Measurements from ENCODE around the gene SIPA1L3.

Gene SIPA1L3

DNA sequence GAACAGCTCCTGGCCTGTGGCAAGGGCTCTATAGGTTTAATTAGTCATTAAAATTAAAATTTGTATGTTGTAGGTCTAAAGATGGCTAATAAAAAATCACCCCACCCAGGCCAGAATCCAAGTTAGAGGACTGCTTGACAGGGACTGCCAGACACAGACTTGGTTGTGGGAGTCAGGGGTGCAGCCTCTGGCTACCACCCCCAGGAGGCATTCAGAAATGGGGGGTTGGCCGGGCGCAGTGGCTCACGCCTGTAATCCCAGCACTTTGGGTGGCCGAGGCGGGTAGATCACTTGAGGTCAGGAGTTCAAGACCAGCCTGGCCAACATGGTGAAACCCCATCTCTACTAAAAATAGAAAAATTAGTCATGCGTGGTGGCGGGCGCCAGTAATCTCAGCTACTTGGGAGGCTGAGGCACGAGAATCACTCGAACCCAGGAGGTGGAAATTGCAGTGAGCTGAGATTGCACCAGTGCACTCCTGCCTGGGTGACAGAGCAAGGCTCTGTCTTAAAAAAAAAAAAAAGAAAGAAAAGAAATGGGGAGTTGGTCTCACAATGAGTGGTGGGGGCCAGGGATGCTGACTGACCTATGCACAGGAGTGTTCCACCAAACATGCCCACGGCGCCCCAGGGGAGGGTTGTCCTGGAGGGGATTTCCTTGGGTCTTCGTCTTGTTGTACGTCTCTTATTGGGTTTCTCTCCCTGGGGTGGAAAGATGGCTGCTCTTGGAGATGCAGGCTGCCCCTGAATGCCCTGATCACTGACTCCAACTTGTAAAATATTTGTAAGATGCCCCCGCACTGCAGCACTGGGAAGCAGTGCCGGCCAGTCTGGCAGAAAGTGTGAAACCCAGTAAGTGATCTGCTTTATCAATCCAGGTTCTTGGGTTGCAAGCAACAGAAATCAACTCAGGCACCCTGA, 68.8 kb downstream of the SIPA1L3 start:
- DNase-seq (ENCODE audit: low spot score), result no peak

DNA sequence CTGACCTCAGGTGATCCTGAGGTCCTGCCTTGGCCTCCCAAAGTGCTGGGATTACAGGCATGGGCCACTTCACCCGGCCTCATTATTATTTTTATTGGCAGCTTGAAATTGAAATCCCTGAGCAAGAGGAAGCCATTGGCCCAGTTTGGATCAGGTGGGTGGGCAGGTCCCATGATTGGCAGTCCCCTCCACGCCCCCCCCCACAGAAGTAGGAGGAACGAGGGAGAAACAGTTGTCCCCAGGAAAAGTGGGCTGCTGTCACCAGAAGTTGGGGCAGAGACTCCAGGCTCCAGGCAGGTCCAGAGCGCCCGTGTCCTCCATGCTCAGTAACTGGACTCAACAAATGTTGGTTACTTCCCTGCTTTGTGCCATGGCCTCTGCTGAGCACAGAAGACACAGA, 70.4 kb downstream of the SIPA1L3 start:
- no peak for DNase-seq (ENCODE audit: low spot score)

- no peak for DNase-seq (ENCODE audit: low spot score)
These were observed 71.0 kb downstream of the SIPA1L3 start for GRCh38 chr19:37977992-37978391.

- DNase-seq (ENCODE audit: low spot score), result no peak
These were observed 72.6 kb downstream of the SIPA1L3 start for GRCh38 chr19:37979547-37980082.

DNA sequence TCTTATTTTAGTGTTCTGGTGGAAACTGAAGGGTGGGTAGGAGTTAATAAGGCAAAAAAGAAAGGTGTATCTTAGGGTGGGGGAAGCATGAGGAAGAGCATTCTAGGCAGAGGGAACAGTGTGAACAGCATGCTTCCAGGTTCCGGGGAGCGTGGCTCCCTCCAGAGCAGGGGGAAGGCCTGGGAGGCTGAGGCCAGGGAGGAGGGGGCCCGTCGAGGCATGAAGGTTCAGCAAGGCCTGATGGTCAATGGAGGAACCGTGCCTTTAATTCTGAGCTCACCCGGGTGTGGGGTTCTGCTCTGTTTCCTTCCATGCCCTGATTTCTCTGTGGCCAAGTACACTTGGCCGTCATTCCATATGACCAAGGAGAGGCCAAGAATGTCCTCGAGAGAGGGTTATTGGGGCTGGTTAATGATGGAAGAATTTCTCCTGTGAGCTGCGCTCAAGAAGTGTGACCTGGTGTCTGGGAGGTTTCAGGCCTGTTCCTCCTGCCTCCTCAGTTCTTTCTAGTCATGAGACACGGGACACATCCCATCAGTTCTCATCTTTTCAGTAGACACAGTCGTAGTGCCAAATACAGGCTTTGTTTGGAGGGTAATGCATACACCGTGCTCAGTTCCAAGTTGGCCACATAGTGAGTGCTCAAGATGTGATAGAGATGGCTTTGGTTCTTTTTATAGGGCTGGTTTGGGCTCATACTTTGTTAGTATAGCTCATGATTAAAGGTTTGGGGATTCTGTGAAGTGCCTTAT, 73.6 kb downstream of the SIPA1L3 start:
- no peak for DNase-seq (ENCODE audit: low spot score)

DNA sequence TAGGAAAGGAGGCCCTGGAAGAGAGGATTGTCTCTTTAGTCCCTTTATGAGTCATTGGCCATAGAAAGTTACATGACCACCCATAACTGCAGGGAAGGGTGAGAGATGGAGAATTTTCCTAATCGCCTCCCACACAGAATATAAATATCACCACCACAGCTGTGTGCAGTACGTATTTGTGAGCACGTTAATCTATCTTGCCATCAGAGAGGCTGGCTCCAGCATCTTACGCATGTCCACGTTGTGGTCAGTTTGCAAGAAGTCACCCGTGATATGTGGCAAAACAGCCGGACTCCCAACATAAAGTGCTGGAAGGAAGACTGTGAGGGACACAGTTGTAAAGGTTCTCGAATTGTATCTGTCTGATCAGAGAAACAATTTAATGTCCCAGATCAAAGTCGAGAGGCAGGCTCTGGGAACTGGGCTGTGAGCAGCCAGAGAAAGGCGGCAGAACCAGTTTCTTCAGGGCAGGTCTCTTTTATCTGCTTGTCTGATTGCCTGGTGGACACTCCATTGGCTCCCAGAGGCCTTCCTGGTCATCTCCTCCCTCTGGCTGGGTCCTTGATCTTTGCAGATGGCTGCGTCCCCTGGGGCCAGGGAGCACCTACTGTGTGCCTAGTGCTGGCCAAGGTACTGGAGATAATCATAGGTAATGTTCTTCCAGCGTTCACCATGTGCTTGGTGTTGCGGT, 74.9 kb downstream of the SIPA1L3 start:
- DNase-seq (ENCODE audit: low spot score), result no peak

- DNase-seq (ENCODE audit: low spot score), result no peak
These were observed 75.6 kb downstream of the SIPA1L3 start for GRCh38 chr19:37982655-37983054.

GRCh38 chr19:37983153-37983552, 76.1 kb downstream of the SIPA1L3 start:
- DNase-seq (ENCODE audit: low spot score), result no peak

GRCh38 chr19:37983916-37984315, 76.9 kb downstream of the SIPA1L3 start:
- no peak for DNase-seq (ENCODE audit: low spot score)

DNA sequence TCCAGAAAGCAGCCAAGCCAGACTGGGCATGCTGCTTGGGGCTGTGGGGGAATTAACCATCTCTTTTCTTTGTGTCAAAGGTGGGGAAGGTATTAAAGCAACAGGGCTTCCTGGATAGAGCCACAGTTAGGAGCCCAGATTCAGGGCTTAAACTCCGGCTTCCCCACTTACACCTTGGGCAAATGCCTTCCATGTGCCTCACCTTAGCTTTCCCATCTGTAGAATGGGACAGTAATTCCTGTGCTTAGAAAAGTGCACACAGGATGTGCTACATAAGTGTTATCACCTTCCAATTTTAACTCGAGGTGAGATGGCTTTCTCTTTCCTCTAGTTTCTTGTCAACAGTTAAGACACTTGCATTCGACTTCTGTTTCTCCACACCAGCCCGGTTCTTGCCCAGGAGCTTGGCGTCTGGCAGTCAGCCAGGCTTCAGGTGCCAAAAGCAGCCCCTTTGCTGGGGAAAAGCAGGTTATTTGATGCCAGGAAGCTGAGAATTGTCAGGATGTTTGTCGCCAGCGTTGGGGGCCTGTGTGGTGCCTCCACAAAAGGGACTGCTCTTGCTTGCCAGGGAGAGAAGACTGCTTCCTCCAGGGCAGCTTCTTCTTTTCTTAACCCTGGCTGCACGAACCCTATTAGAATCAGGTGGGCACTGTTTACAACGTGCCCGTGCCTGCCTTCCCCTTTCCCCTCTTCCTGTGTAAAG, 79.2 kb downstream of the SIPA1L3 start:
- no peak for DNase-seq (ENCODE audit: low spot score)

GRCh38 chr19:37987356-37988332, 80.6 kb downstream of the SIPA1L3 start:
- no peak for DNase-seq (ENCODE audit: low spot score)

DNA sequence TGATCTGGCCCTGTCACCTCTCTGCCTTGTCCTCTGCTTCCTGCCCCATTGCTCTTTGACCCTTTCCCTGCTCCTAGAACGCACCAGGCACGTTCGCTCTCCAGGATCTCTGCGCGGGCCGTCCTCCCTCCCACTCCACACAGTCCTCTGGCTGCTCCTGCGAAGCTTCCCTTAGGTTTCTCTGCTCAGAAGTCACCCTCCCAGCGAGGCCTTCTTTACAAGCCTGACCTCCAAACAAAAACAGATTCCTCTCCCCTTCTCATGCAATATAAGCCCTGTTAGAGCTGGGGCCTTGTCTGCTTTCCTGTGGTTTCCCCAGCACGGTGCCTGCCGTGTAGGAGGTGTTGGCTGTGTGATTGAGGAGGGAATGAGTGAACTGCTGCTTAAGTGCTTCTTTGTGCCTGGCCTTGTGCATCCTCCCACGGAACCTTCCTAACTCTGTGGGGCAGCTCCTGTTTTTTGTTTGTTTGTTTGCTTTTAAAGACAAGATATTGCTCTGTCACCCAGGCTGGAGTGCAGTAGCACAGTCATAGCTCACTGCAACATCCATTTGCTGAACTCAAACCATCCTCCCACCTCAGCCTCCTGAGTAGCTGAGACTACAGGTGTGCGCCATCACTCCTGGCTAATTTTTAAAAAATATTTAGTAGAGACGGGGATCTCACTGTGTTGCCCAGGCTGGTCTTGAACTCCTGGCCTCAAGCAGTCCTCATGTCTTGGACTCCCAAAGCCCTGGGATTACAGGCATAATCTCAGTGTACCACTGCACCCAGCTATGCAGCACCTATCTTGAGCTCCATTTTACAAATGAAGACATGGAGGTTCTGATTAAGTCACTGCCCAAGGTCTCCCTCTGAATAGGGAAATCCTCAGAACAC, 82.0 kb downstream of the SIPA1L3 start:
- no peak for DNase-seq (ENCODE audit: low spot score)

GRCh38 chr19:37989855-37990254, 82.8 kb downstream of the SIPA1L3 start:
- DNase-seq (ENCODE audit: low spot score), result no peak

DNA sequence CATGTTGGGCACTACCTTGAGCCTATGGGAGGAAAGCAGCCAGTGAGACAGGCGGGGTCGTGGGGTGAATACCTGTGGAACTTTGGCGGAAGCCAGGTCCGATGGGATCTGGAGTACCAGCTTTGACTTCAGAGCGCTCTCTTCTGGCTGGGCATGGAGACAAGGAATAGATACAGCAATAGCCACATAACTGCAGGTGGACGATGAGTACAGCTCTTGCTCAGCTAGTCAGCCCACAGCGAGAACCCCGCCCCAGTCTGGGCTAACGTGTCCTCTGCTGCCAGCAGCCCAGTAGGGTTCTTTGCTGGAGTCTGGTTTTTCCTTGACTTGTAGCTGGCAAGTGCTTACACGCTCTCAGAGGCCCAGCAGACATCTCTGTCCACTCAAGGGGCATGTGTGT, 83.4 kb downstream of the SIPA1L3 start:
- no peak for DNase-seq (ENCODE audit: low spot score)

DNA sequence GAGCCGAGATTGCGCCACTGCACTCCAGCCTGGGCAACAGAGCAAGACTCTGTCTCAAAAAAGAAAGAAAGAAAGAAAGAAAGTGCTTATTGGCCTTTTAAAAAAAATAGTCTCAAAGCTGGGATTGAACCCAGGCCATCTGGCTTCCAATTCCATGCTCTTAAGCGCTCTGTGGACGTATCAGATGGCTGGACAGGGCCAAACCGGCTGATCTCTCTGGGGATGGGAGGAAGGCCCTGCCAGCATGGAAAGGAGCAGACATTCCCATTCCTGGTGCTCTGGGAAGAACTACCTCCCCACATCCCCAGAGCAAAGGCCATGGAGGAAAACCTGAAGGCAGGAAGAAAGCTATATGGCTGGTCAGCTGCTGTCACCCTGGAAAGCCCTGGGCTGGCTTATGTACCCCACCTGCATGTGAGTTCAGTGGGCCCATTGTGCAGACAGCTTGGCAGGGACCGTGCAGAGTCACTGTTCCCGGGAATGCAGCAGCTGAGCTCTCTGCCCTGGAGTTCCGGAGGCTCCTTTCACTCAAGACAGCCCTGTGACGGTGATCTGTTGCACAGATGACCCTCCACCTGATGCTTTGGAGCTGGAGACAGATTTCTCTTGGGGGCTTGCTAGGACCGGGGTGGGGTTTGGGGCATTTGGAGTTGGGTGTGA, 84.3 kb downstream of the SIPA1L3 start:
- no peak for DNase-seq (ENCODE audit: low spot score)

DNA sequence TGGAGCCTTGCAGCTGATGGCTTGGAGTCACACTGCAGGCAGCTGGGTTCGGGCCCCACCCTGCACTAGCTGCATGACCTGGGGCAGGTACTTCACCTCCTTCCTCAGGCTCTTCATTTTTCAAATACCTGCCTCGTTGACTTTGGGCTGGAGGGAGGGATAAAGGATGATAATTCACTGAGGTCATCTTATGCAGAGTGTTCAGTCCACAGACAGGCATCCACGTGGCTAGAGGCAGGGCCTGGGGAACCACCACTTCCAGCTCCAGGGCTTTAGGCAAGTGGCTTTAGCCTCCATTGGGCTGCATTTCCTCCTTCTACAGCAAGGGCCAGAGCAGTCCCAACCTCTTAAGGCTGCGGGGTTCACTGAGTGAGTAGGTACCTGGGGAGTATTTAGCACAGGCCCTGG, 84.8 kb downstream of the SIPA1L3 start:
- DNase-seq (ENCODE audit: low spot score), result no peak

GRCh38 chr19:37992761-37993160, 85.8 kb downstream of the SIPA1L3 start:
- DNase-seq (ENCODE audit: low spot score), result no peak

DNA sequence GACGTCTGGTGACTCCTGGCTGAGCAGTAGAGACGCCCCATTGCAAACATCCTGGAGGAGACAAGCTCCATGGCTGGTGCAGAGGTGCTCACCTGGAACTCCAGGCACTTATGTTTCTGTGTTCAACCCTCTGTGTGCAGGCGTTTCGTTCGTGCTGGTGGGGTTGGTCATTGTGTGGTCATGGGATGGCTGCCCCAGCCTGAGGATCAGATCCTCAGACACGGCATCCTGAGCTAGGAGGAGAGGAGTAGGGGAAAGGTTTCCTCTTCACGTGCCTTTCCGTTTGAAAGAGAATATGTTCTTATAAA, 87.8 kb downstream of the SIPA1L3 start:
- no peak for DNase-seq (ENCODE audit: low spot score)

DNA sequence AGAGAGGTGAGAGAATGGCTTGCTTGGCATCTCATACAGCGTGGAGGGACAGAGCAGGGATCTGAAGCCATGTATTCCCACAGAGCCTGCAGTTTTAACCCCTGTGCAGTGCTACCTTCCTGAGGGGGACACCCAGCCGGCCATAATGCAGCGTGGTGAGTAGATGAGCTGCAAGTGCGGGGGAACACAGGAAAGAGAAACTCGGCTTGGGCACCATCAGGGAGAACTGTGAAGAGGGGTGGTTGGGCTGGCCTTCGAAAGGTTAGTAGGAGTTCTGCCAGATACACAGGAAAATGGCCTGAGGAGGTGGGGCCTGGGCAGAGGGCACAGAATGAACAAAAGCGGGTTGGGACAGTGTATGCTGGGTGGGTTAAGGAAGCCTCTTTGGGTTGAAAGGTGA, 88.3 kb downstream of the SIPA1L3 start:
- no peak for DNase-seq (ENCODE audit: low spot score)

All from ecto neural progenitor cell (in vitro differentiated cells).